CD1c-positive myeloid dendritic cell (primary cell): ENCODE results near the gene KCNF1.

Source experiments
- DNase-seq: peaks from one replicate; pipeline ENCODE4 v3.0.0-alpha.2; 2016; ENCODE audit errors: extremely low spot score

The KCNF1 gene

DNA sequence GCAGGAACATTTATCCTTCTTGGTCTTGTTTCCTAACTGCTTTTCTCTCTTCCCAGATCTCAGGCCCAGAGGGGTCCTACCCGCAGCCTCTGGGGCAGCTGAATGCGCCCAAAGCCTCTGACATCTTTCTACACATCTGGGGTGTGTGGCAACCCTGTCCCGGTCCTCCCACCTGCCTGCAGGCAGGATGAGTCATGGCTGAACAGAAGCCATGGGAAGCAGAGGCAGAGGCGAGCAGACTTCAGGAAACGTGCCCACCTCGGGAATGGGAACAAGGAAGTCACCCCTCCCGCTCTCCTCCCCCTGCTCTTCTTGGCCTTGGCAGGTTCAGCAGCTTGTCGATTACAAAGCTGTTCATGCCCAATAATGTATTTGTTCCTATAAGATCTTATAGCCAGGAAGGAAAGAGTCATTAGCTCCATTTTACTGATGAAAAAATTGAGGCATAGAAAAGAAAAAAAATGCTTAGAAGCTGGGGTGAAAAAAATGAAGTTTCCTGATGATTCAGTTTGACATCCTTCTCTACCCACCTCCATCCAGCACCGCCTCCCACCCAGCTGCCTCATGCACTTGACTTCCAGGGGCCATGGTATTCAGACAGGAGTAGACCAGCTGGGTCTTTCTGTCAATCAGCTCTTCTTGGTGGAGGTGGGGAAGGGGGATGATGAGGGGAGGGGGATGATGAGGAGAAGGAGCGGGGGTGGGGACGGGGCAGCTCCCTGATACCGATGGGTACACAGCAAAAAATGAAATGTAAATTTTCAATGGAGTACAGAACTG is 10.4 kb upstream of the KCNF1 start:
- peak; percentile 47 for DNase-seq

DNA sequence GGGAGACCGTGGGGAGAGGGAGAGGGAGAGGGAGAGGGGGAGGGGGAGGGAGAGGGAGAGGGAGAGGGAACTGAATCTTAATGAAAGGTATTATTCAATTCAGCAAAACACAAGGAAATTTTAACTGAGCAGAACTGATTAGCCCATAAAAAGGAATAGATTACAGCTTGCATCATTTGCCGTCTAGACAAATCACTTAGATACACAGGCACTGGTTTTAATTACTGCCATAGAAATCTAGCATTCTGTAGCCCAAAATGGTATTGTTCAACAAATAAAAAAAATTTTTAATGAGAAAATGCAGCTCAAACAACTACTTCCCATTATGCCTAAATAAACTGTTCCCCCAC is 7.9 kb upstream of the KCNF1 start:
- no peak for DNase-seq

DNA sequence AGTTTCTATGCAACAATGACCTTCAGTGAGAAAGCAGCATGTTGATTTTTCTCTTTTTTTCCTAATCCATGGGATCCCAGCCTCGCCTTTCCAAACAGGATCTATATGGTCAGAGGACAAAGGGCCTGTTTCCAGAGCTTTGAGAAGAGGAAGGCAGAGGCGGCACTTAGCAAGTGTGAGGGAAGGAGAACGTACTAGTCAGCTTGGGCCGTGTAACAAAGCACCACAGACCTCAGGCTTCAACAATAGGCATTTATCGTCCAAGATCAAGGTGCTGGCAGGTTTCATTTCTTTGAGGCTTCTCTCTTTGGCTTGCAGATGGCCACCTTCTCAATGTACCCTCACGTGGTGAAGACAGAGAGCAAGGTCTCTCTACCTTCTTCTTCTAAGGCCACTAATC is 7.3 kb upstream of the KCNF1 start:
- DNase-seq = no peak

GRCh38 chr2:10905006-10905861 is 6.5 kb upstream of the KCNF1 start:
- DNase-seq = no peak

DNA sequence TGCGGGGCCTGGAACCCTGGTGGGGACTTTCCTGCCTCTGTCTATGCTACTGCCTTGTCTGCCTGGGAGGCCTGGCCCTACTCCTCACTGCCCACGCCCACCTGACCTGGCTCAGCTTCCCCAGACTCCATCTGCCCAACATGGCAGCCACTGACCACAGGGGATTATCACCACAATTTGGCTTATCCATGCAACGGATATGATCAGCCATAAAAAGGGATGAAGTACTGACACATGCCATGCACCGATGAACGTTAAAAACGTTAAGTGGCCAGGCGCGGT is 5.9 kb upstream of the KCNF1 start:
- no peak for DNase-seq

GRCh38 chr2:10906926-10907625 is 4.7 kb upstream of the KCNF1 start:
- no peak for DNase-seq

DNA sequence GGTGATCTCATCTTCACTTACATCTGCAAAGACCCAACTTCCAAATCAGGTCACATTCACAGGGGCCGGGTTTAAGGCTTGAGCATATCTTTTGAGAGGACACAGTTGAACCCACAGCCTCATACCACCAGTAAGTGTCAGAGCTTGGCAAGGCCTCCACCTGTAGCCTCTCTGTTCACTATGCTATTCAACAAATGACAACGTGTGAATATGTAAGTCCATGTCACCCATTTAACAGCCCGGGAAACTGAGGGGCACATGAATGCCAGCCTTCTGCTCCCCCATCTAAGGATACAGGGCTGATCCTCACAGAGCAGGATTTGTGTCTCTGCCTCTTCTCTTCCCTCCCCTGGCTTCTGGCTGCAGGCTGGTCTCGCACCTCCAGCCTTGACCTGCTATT is 3.5 kb upstream of the KCNF1 start:
- no peak for DNase-seq

- no peak for DNase-seq
Observed at GRCh38 chr2:10909050-10909995, 2.4 kb upstream of the KCNF1 start.

GRCh38 chr2:10909996-10910341 is 1.8 kb upstream of the KCNF1 start:
- no peak for DNase-seq

DNA sequence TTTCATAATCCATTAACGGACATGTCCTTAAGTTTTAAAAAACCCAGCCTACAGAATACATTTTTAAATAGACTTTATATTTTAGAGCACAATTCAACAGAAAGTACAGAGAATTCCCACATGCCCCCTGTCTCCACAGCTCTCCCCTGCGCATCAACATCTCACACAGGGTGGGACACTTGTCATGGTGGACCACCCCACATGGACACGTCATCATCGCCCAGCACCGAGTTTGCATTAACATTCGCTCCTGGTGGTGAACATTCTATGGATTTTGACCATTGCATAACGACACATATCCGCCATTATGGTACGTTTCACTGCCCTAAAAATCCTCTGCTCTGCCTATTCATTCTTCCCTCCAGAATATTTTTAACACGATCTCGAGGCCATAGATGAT is 1.1 kb upstream of the KCNF1 start:
- no peak for DNase-seq

- DNase-seq = no peak
Observed at GRCh38 chr2:10912076-10912731, 470 bp downstream of the KCNF1 start.

DNA sequence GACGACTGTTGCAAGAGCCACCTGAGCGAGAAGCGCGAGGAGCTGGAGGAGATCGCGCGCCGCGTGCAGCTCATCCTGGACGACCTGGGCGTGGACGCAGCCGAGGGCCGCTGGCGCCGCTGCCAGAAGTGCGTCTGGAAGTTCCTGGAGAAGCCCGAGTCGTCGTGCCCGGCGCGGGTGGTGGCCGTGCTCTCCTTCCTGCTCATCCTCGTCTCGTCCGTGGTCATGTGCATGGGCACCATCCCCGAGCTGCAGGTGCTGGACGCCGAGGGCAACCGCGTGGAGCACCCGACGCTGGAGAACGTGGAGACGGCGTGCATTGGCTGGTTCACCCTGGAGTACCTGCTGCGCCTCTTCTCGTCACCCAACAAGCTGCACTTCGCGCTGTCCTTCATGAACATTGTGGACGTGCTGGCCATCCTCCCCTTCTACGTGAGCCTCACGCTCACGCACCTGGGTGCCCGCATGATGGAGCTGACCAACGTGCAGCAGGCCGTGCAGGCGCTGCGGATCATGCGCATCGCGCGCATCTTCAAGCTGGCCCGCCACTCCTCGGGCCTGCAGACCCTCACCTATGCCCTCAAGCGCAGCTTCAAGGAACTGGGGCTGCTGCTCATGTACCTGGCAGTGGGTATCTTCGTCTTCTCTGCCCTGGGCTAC is 1.2 kb downstream of the KCNF1 start:
- no peak for DNase-seq

- no peak for DNase-seq
Observed at GRCh38 chr2:10913501-10914271, 2.0 kb downstream of the KCNF1 start.

DNA sequence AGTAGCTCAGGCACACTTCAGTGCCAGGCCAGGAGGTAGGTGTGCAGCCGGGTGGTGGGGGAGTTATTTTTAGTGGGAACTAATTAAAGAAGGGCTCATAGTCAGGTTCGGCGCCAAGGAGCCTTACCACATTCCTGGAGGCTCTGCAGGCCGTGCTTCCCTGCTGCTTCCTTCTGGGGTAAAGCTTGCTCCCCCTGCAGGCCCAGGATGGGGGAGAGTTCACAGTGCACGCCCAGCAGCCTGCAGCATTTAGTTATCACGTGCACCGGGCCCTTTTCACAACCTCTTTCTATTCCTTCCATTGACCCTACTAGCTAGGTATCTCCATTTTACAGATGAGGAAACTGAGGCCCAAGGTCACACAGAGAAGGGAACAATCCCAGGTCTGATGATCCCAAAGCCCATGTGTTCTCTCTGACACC is 2.5 kb downstream of the KCNF1 start:
- no peak for DNase-seq

GRCh38 chr2:10915236-10915635 is 3.5 kb downstream of the KCNF1 start:
- no peak for DNase-seq

DNA sequence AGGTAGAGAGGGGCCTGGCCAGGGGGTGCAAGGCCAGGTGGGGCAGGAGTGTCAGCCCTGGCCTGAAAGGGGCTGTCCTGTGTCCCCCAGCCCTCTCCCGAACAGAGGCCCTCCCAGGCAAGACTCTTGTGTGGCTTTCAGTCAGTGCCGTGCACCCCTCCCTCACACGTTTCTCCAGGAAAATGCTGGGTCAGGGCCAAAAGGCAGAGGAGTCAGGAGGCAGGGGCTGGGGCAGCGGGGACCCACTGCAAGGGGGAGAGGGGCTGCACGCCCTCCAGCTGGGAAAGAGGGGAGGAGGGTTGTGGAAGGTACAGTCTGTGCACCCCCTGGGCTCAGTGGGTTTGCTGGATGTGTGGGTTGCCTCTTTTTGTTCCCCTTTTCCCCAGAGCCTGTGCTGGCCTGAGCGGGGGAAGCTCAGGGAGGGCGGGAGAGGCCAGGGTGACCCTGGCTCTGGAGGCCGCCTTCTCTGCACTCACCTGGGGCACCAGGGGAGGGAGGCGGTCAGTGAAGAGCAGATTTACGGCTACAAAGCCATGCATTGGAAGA is 4.1 kb downstream of the KCNF1 start:
- no peak for DNase-seq

DNA sequence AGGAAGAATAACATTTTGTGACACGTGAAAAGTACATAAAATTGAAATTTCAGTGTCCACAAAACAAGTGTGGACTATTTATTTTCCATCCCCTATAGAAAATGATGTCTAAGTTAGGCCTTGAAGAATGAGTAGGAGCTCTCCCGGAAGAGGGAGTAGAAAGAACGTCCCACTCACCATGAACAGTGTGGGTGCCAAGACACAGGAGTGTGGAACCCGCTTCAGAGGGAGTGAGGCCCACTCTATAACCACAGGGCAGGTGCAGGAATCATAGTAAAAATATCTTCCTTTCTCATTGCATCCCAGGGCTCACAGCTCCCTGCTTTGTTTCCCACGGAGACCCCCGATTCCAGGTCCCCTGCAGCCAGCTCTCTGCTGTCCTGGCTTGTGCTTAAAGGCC is 5.2 kb downstream of the KCNF1 start:
- no peak for DNase-seq

- DNase-seq = no peak
Observed at GRCh38 chr2:10917927-10918326, 6.2 kb downstream of the KCNF1 start.

DNA sequence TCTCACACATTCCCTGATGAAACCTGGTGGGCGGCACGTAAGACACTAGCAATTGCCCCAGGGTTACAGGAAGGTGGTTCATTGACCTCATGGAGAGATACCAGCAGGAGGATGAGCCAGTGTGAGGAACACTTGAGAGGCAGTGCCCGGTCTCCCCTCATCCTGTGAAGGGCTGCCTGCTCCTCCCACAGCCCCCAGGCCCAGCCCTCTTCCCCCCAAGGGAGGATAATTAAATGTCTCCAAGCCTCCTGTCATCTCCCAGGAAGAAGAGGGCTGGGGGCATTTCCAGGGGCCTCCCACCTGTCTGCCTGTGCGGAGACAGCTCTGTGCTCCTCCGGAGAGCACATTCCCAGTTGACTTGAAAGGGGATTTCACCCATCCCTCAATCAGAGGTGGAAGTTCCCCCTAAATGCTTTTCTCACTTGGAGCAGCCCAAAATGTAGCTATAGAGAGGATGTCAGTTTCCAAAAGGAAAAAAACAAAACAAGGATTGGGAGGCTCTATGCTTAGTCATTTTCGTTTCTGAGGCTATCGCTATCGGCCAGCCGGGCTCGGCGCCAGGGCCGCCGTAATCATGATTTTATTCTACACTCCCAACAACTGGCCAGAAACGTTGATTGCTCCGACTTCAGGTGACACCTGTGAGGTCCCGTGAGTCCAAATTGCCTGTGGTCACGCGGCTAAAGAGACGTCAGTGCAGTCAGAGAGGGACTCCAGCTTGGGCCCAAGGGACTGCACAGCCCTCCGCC is 7.1 kb downstream of the KCNF1 start:
- DNase-seq = no peak
